Measurements from ENCODE around the gene RAD21L1.

DNA sequence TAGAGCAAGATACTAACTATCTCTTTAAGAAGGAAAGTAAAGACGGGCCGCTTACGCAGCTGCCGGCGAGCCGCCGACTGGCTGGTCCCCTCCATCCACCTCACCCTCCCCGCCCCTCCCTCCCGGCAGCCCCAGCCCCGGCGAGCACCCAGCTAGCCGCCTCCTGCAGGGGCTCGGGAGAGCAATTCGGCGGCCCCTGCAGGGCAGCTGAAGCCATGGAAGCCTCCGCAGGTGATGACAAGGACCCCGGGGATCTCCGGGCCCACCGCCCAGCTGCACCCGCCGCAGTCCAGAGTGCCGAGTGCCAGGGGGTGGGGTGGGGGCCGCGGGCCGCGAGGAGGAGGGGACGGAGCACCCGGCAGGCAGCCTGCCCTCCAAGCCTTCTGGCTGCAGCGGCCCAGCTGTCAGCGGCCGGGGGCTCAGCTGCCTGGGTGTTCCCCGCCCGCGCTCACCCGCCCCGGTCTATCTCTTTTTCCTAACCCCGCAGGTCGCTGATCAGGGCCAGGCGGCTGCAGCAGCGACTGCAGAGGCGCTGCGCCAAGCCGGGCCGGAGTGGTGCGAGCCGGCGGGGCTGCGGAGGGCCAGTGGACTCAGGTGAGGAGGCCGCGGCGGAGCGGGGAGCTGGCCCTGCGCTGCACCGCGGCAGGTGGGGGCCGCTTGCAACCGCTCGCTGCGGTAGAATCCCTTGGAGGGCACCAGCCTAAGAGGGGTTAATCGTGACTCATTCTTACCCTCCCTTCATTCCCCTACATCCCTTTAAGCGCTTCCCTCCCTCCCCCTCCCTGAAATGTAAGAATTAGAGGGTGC, 40.5 kb downstream of the RAD21L1 start, which contains the start of gene SNPH:
- no peak for TF ChIP-seq POLR2AphosphoS5 (IDR thresholded peaks at IDR 0.05; ENCODE audit: insufficient read depth, low read depth, low read length)
- TF ChIP-seq, protein P1, sequence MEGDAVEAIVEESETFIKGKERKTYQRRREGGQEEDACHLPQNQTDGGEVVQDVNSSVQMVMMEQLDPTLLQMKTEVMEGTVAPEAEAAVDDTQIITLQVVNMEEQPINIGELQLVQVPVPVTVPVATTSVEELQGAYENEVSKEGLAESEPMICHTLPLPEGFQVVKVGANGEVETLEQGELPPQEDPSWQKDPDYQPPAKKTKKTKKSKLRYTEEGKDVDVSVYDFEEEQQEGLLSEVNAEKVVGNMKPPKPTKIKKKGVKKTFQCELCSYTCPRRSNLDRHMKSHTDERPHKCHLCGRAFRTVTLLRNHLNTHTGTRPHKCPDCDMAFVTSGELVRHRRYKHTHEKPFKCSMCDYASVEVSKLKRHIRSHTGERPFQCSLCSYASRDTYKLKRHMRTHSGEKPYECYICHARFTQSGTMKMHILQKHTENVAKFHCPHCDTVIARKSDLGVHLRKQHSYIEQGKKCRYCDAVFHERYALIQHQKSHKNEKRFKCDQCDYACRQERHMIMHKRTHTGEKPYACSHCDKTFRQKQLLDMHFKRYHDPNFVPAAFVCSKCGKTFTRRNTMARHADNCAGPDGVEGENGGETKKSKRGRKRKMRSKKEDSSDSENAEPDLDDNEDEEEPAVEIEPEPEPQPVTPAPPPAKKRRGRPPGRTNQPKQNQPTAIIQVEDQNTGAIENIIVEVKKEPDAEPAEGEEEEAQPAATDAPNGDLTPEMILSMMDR (IDR thresholded peaks at IDR 0.05; ENCODE audit: extremely low read depth in 1 of 2, insufficient read depth in 1 of 2, low read depth in 1 of 2, low read length in 2 of 2): no peak
- no peak for TF ChIP-seq EZH2 (IDR thresholded peaks at IDR 0.05; ENCODE audit: borderline replicate concordance, low read depth, low read length, severe bottlenecking)
